HEK293 (cell line): ENCODE results near the gene ASTN2.

Experiments
- CTCF ChIA-PET: fragments of 350-600 bp; formaldehyde crosslinking; extraction: SDS; loops from one replicate; lab custom pipeline; 2021; ENCODE audit warnings: antibody characterized with exemption; lab: Yijun Ruan, JAX
- POLR2A ChIA-PET: fragments of 300-600 bp; formaldehyde crosslinking; extraction: SDS; loops from one replicate; lab custom pipeline; 2020; ENCODE audit warnings: antibody characterized with exemption, inconsistent platforms; lab: Yijun Ruan, JAX
- H3K27ac ChIP-seq: fragments of 200-500 bp; sonication (Bioruptor generic); 2 replicates; pipeline ENCODE4 v1.5.1; 2014; ENCODE audit warnings: low read depth, low read length, control low read depth, inconsistent platforms; ENCODE audit errors: extremely low read depth
- H3K36me3 ChIP-seq, 2 experiments: fragments of 200-500 bp in 1 of 2; sonication (Bioruptor generic) in 1 of 2; 1 replicate in 1 of 2; 2 replicates in 1 of 2; pipeline ENCODE4 v1.5.1; 2014 to 2017; ENCODE audit warnings: inconsistent platforms in 2 of 2, low read length in 2 of 2; ENCODE audit not compliant: control insufficient read depth in 2 of 2, insufficient read depth in 1 of 2
- H3K4me1 ChIP-seq: fragments of 200-500 bp; sonication (Bioruptor generic); 2 replicates; pipeline ENCODE4 v1.5.1; 2014; ENCODE audit warnings: mild to moderate bottlenecking, low read length, inconsistent platforms; ENCODE audit not compliant: control insufficient read depth, insufficient read depth
- H3K4me3 ChIP-seq: 2 replicates; pipeline ENCODE4 v1.5.1; 2011; ENCODE audit warnings: low read depth, mild to moderate bottlenecking, control low read depth, low read length, moderate library complexity
- H3K9me3 ChIP-seq: fragments of 200-500 bp; sonication (Bioruptor generic); 2 replicates; pipeline ENCODE4 v1.5.1; 2014; ENCODE audit warnings: low read depth, low read length, inconsistent platforms; ENCODE audit not compliant: control insufficient read depth, insufficient read depth
- GFI1B ChIP-seq: fragments of 450-650 bp; formaldehyde crosslinking; IDR thresholded peaks from 2 replicates; pipeline ENCODE4 v1.5.1; 2016; ENCODE audit warnings: missing biosample characterization, missing genetic modification characterization
- GLIS1 ChIP-seq: fragments of 450-650 bp; formaldehyde crosslinking; IDR thresholded peaks from 2 replicates; pipeline ENCODE4 v1.5.1; 2016; ENCODE audit warnings: missing biosample characterization, missing genetic modification characterization
- KLF10 ChIP-seq: fragments of 450-650 bp; IDR thresholded peaks from 2 replicates; pipeline ENCODE4 v1.5.1; 2018; ENCODE audit warnings: missing biosample characterization, mild to moderate bottlenecking, missing genetic modification characterization
- SALL2 ChIP-seq: fragments of 450-650 bp; formaldehyde crosslinking; IDR thresholded peaks from 2 replicates; pipeline ENCODE4 v1.5.0; 2017; ENCODE audit warnings: missing biosample characterization, mild to moderate bottlenecking, missing genetic modification characterization, borderline replicate concordance
- SP2 ChIP-seq: fragments of 450-650 bp; formaldehyde crosslinking; IDR thresholded peaks from 2 replicates; pipeline ENCODE4 v1.5.1; 2016; ENCODE audit warnings: missing biosample characterization, missing genetic modification characterization
- ZBTB48 ChIP-seq: fragments of 450-650 bp; formaldehyde crosslinking; IDR thresholded peaks from 2 replicates; pipeline ENCODE4 v1.5.1; 2016; ENCODE audit warnings: missing biosample characterization, missing genetic modification characterization
- ZBTB7A ChIP-seq: fragments of 450-650 bp; formaldehyde crosslinking; IDR thresholded peaks from 2 replicates; pipeline ENCODE4 v1.5.1; 2016; ENCODE audit warnings: low read depth, missing biosample characterization, missing genetic modification characterization
- ZNF138 ChIP-seq: fragments of 450-650 bp; formaldehyde crosslinking; IDR thresholded peaks from 2 replicates; pipeline ENCODE4 v1.5.1; 2016; ENCODE audit warnings: missing biosample characterization, missing genetic modification characterization, borderline replicate concordance
- ZNF157 ChIP-seq: fragments of 450-650 bp; formaldehyde crosslinking; IDR thresholded peaks from 2 replicates; pipeline ENCODE4 v1.5.1; 2016; ENCODE audit warnings: missing biosample characterization, missing genetic modification characterization
- ZNF248 ChIP-seq: fragments of 450-650 bp; formaldehyde crosslinking; IDR thresholded peaks from 2 replicates; pipeline ENCODE4 v1.5.1; 2017; ENCODE audit warnings: missing biosample characterization, missing genetic modification characterization
- ZNF555 ChIP-seq: fragments of 450-650 bp; formaldehyde crosslinking; conservative IDR thresholded peaks from 2 replicates; pipeline ENCODE4 v1.5.1; 2017; ENCODE audit warnings: missing biosample characterization, mild to moderate bottlenecking, missing genetic modification characterization, inconsistent platforms
- ZNF654 ChIP-seq: fragments of 450-650 bp; formaldehyde crosslinking; IDR thresholded peaks from 2 replicates; pipeline ENCODE4 v1.5.1; 2016; ENCODE audit warnings: low read depth, missing biosample characterization, missing genetic modification characterization
- TF ChIP-seq, protein P1 (sequence below): fragments of 450-650 bp; formaldehyde crosslinking; IDR thresholded peaks from 2 replicates; pipeline ENCODE4 v1.5.1; 2016; ENCODE audit warnings: missing biosample characterization, missing genetic modification characterization, borderline replicate concordance
- TF ChIP-seq, protein P2 (sequence below): fragments of 450-650 bp; formaldehyde crosslinking; IDR thresholded peaks from 2 replicates; pipeline ENCODE4 v1.5.1; 2016; ENCODE audit warnings: missing biosample characterization, missing genetic modification characterization

The ASTN2 gene

DNA sequence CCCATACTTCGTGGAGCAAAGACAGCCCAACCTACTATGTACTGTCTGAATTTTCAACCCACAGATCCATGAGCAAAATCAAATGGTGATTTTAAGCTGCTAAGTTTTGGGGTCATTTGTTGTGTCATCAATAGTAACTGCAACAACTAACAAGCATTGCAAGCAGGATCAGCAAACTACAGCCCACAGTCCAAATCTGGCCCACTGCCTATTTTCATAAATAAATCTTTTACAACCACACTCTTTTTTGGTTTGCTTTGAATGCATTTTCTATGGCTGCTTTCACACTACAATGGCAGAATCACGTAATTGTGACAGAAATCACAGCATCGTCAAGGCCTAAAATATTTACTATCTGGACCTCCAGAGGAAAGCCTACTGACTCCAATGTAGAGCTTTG lies 964.9 kb downstream of the ASTN2 start (continued):
- TF ChIP-seq ZNF157 (tag by site-specific recombination) (no peak), ZBTB48 (tag by site-specific recombination) (no peak)
- TF ChIP-seq, protein P1, sequence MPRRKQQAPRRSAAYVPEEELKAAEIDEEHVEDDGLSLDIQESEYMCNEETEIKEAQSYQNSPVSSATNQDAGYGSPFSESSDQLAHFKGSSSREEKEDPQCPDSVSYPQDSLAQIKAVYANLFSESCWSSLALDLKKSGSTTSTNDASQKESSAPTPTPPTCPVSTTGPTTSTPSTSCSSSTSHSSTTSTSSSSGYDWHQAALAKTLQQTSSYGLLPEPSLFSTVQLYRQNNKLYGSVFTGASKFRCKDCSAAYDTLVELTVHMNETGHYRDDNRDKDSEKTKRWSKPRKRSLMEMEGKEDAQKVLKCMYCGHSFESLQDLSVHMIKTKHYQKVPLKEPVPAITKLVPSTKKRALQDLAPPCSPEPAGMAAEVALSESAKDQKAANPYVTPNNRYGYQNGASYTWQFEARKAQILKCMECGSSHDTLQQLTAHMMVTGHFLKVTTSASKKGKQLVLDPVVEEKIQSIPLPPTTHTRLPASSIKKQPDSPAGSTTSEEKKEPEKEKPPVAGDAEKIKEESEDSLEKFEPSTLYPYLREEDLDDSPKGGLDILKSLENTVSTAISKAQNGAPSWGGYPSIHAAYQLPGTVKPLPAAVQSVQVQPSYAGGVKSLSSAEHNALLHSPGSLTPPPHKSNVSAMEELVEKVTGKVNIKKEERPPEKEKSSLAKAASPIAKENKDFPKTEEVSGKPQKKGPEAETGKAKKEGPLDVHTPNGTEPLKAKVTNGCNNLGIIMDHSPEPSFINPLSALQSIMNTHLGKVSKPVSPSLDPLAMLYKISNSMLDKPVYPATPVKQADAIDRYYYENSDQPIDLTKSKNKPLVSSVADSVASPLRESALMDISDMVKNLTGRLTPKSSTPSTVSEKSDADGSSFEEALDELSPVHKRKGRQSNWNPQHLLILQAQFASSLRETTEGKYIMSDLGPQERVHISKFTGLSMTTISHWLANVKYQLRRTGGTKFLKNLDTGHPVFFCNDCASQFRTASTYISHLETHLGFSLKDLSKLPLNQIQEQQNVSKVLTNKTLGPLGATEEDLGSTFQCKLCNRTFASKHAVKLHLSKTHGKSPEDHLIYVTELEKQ, result no peak

DNA sequence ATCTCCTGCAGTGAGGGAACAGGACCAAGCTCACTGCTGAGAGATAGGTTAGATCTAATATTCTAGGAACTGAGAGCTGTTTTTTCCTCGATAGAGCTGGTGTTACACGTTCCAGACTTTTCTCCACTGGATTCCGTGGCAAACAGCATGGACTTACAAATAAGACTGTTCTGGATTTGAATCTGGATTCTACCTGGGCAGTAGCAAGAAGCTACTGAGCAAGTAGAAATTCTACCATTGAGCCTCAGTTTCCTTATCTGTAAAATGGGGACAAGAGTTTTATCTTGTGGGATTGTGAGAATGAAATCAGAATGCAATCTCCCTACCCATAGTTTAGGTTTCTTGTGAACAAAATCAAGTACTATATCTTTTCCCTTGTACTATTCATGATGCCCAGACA lies 966.4 kb downstream of the ASTN2 start:
- Histone ChIP-seq H3K4me3 (no peak overlapping the region), H3K27ac (no peak overlapping the region), H3K36me3 (no peaks in the 10 kb centered on the region), H3K4me1 (no peaks in the 10 kb centered on the region), H3K9me3 (no peaks in the 10 kb centered on the region)
- ChIA-PET POLR2A (no interaction called here), CTCF (interaction anchor here (0.6 kb wide), 1 partner anchor 19 kb away, joined by 3 read pairs; no protein-coding TSS in a partner anchor)
- TF ChIP-seq, protein P2, sequence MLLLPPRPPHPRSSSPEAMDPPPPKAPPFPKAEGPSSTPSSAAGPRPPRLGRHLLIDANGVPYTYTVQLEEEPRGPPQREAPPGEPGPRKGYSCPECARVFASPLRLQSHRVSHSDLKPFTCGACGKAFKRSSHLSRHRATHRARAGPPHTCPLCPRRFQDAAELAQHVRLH (tag by site-specific recombination), result no peak
- no peak for TF ChIP-seq ZNF138 (tag by site-specific recombination)
- TF ChIP-seq SP2, result no peak
- no peak for TF ChIP-seq SALL2 (tag by site-specific recombination)

DNA sequence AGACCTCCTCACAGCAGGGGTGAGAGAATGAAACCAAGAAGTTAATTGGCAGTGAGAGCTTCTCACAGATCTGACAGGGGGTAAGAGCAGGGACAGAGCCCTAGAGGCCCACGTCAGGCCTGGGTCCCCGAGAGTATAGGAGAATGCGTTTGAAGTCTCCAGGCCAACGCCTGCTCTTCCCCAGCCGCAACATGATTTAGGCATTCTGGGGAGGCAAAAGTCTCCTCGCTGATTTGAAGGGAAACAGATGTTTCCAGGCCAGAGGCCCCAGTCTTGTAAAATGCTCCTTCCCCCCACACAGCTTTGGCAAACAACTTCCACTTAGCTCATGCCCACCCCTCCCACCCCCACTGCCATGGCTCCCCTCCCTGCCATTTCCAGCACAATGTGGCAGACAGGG lies 966.9 kb downstream of the ASTN2 start:
- H3K4me1 ChIP-seq, result no peaks in the 10 kb centered on the region
- no peaks in the 10 kb centered on the region for H3K36me3 ChIP-seq
- ChIA-PET CTCF (interaction anchor here (0.6 kb wide), 1 partner anchor 659 kb away, joined by 3 read pairs; no protein-coding TSS in a partner anchor), POLR2A (no interaction called here)
- H3K4me3 ChIP-seq, result no peak overlapping the region
- TF ChIP-seq GLIS1 (tag by site-specific recombination) (no peak), GFI1B (no peak)
- H3K9me3 ChIP-seq, result no peaks in the 10 kb centered on the region
- no peak overlapping the region for H3K27ac ChIP-seq

DNA sequence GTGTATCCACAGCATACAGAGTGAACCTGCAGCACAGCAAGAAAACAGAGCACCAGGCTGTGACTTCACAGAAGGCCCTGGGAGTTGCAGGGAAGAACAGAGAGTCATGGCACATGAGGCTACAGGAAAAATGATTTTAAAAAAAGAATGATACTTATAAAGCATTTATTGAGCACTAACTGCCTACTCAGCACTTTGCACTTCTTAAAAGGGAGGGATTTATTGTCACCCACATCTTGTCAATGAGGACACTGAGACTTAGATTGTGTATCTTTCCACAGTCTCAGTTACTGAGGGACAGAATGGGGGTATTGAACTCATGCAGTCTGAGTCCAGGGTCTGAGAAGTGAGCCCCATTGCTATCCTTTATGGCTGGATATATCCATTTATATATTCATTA lies 972.3 kb downstream of the ASTN2 start:
- TF ChIP-seq ZNF555 (tag by site-specific recombination), result no peak
- TF ChIP-seq KLF10 (tag by site-specific recombination), result no peak
- no peak for TF ChIP-seq ZBTB7A
- TF ChIP-seq ZNF654, result no peak
- TF ChIP-seq ZNF248 (tag by site-specific recombination), result no peak

More for the DNA sequence above, 972.3 kb downstream of the ASTN2 start:
- Histone ChIP-seq H3K4me3 (no peak overlapping the region), H3K27ac (no peak overlapping the region), H3K4me1 (no peaks in the 10 kb centered on the region), H3K36me3 (peaks cover 0 to 10% of the 10 kb centered on the region in 2 experiments; a peak in 1 of 3 replicates), H3K9me3 (no peaks in the 10 kb centered on the region)
- ChIA-PET POLR2A (no interaction called here), CTCF (no interaction called here)
